Caco-2 (cell line): ENCODE data around the gene ATXN7L2. TPM values are rescaled to one million over a fixed set of nuclear protein-coding genes. Genes with fewer than 3 reads are reported as not detected.

Experiments used
- BruUV-seq: library from RNA; stranded (reverse); fragments of 400-500 nt; replicated peaks from 2 replicates; lab custom pipeline; 2021; lab: Mats Ljungman, UMichigan
- CTCF ChIA-PET: fragments of 300-600 bp; sonication (Branson Sonifier 250); formaldehyde crosslinking; loops from one replicate; lab custom pipeline; 2022; ENCODE audit warnings: antibody characterized with exemption; lab: Charles Lee
- POLR2A ChIA-PET: fragments of 300-600 bp; sonication (Branson Sonifier 250); formaldehyde crosslinking; loops from one replicate; lab custom pipeline; 2022; ENCODE audit warnings: antibody characterized with exemption; lab: Charles Lee
- DNase-seq, 2 experiments: peaks; one replicate each; pipeline versions ENCODE4 v3.0.0 to v3.0.0-alpha.2; 2020 to 2022
- H3K27me3 ChIP-seq: replicated peaks from 2 replicates; pipeline ENCODE4 v1.6.0; 2011; ENCODE audit warnings: low read length; ENCODE audit not compliant: control insufficient read depth, insufficient read depth
- H3K36me3 ChIP-seq: 2 replicates; pipeline ENCODE4 v1.5.1; 2011; ENCODE audit warnings: low read length; ENCODE audit not compliant: control insufficient read depth, insufficient read depth
- H3K4me1 ChIP-seq: fragments of 250-450 bp; sonication (Bioruptor Pico); 2 replicates; pipeline ENCODE4 v1.5.1; 2020; ENCODE audit warnings: mild to moderate bottlenecking
- H3K4me3 ChIP-seq: 2 replicates; pipeline ENCODE4 v1.5.1; 2011; ENCODE audit warnings: low read depth, mild to moderate bottlenecking, control low read depth, low read length
- H3K9me3 ChIP-seq: fragments of 250-450 bp; sonication (Bioruptor Pico); 2 replicates; pipeline ENCODE4 v1.5.1; 2020; ENCODE audit warnings: mild to moderate bottlenecking, moderate library complexity
- H3K27ac Mint-ChIP-seq: one replicate; pipeline ENCODE4 v1.8.0; 2022; ENCODE audit warnings: mixed read lengths; ENCODE audit not compliant: unreplicated experiment
- H3K27me3 Mint-ChIP-seq: one replicate; pipeline ENCODE4 v1.8.0; 2022; ENCODE audit warnings: mixed read lengths; ENCODE audit not compliant: insufficient read depth, unreplicated experiment
- H3K36me3 Mint-ChIP-seq: one replicate; pipeline ENCODE4 v1.8.0; 2022; ENCODE audit warnings: mild to moderate bottlenecking, mixed read lengths; ENCODE audit not compliant: insufficient read depth, unreplicated experiment
- H3K4me1 Mint-ChIP-seq: one replicate; pipeline ENCODE4 v1.8.0; 2022; ENCODE audit warnings: low read depth, mixed read lengths; ENCODE audit not compliant: unreplicated experiment
- H3K4me3 Mint-ChIP-seq: one replicate; pipeline ENCODE4 v1.8.0; 2022; ENCODE audit warnings: mild to moderate bottlenecking, moderate library complexity, mixed read lengths; ENCODE audit not compliant: unreplicated experiment
- H3K9me3 Mint-ChIP-seq: one replicate; pipeline ENCODE4 v1.8.0; 2022; ENCODE audit warnings: mixed read lengths; ENCODE audit not compliant: unreplicated experiment
- intact Hi-C: fragments of 100-400 bp; cut with micrococcal nuclease; formaldehyde crosslinking; loops from one replicate; pipeline ENCODE4 v1.10.0; 2022; ENCODE audit not compliant: unreplicated experiment
- total RNA-seq: library from RNA; stranded (reverse); gene quantifications from 2 replicates; pipeline ENCODE4 v1.2.3, GENCODE V29; 2022
- TF ChIP-seq, protein P1 (sequence below), 2 experiments: fragments of 200-600 bp in 1 of 2; IDR thresholded peaks; 1 replicate in 1 of 2; 2 replicates in 1 of 2; pipeline versions ENCODE4 v1.5.1 to v1.8.0; 2011 to 2022; ENCODE audit warnings: antibody characterized with exemption in 1 of 2, control low read depth in 1 of 2, inconsistent platforms in 1 of 2, low read depth in 1 of 2, low read length in 1 of 2, mild to moderate bottlenecking in 1 of 2, moderate library complexity in 1 of 2; ENCODE audit not compliant: insufficient read depth in 1 of 2, severe bottlenecking in 1 of 2, unreplicated experiment in 1 of 2

ATXN7L2 gene
- total RNA-seq, 1 experiment from 2014 or later, result 4.0 TPM

DNA sequence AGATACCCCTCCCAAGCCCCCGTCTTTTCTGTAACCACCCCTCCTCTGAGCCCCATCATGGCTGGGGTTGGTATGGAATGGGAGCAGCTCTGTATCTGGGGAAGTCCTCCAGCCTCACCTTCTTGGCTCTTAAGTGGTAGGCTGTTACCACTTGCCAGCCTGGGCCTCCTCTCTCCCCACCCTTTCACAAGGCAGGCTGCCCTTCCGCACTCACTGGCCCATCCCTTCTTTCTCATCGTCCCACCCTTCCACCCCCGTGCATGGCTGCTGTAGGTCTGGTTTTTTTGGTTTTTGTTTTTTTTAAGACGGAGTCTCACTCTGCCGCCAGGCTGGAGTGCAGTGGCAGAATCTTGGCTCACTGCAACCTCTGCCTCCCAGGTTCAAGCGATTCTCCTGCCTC is 15.4 kb downstream of the ATXN7L2 start:
- Mint-ChIP-seq H3K9me3 (no peaks in the 10 kb centered on the region), H3K4me1 (no peaks in the 10 kb centered on the region), H3K27ac (no peak overlapping the region), H3K27me3 (no peaks in the 10 kb centered on the region), H3K4me3 (no peak overlapping the region), H3K36me3 (peaks cover 4% of the 10 kb centered on the region)
- ChIA-PET CTCF (interaction anchor here (1.0 to 11.6 kb wide), 2 partner anchors 9 to 32 kb away, joined by 3 to 131 read pairs; no protein-coding TSS in a partner anchor), POLR2A (no interaction called here)
- no peaks in the 10 kb centered on the region for H3K36me3 ChIP-seq
- H3K9me3 ChIP-seq, result no peaks in the 10 kb centered on the region
- intact Hi-C loops, result no loop called here
- H3K27me3 ChIP-seq, result no peaks in the 10 kb centered on the region
- no peak overlapping the region for H3K4me3 ChIP-seq
- H3K4me1 ChIP-seq, result no peaks in the 10 kb centered on the region
- no peak for DNase-seq
- no TSS peak for BruUV-seq
- TF ChIP-seq, protein P1, sequence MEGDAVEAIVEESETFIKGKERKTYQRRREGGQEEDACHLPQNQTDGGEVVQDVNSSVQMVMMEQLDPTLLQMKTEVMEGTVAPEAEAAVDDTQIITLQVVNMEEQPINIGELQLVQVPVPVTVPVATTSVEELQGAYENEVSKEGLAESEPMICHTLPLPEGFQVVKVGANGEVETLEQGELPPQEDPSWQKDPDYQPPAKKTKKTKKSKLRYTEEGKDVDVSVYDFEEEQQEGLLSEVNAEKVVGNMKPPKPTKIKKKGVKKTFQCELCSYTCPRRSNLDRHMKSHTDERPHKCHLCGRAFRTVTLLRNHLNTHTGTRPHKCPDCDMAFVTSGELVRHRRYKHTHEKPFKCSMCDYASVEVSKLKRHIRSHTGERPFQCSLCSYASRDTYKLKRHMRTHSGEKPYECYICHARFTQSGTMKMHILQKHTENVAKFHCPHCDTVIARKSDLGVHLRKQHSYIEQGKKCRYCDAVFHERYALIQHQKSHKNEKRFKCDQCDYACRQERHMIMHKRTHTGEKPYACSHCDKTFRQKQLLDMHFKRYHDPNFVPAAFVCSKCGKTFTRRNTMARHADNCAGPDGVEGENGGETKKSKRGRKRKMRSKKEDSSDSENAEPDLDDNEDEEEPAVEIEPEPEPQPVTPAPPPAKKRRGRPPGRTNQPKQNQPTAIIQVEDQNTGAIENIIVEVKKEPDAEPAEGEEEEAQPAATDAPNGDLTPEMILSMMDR (IDR thresholded peaks at IDR 0.05; ENCODE audit: insufficient read depth in 1 of 2, low read depth in 1 of 2, low read length in 1 of 2, severe bottlenecking in 1 of 2, unreplicated experiment in 1 of 2), result no peak

DNA sequence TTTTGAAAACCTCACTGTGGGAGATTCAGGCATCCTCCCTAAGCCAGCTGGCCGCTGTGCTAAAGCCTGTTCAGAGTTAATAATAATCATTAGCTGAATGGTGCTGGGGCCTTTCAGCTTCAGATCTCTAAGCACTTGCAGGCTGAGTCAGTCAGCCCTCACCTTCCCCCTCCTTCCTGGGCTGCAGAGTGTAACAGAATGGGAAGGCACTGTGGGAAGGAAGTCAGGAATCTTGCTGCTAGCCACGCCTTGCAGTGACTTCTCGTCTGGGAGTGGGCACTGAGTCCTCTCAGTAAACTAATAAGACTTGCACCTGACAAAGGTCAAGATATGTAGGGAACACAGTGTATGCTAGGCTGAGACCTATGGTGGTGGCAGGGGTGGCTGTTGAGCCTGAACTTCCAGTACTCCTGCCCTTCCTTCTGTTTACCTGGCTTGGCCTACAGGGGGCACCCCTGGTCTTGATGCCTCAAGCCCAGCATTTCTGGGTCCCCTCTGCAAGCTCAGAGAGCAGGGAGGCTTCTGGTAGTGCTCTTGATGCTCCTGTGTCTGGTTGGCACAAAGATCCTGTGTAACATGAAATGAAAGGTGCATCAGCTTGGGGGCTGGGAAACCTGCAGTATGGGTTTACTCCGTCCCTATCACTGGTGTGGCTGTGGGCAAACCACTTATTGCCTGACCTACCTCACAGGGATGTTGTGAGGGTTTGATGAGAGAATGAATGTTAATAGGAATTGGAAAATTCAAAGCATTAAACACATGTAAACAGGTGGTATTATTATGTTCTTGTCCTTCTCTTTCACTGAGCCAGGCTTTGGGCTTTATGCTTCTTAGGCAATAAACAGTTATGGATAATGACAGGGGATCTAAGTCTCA is 16.2 kb downstream of the ATXN7L2 start:
- Histone ChIP-seq H3K4me1 (no peaks in the 10 kb centered on the region), H3K4me3 (no peak overlapping the region), H3K36me3 (no peaks in the 10 kb centered on the region), H3K27me3 (no peaks in the 10 kb centered on the region), H3K9me3 (no peaks in the 10 kb centered on the region)
- Mint-ChIP-seq H3K27ac (no peak overlapping the region), H3K36me3 (no peaks in the 10 kb centered on the region), H3K27me3 (no peaks in the 10 kb centered on the region), H3K4me3 (no peak overlapping the region), H3K9me3 (no peaks in the 10 kb centered on the region), H3K4me1 (no peaks in the 10 kb centered on the region)
- peak; percentile 56 to 59 for DNase-seq
- TF ChIP-seq, protein P1 (IDR thresholded peaks at IDR 0.05; ENCODE audit: insufficient read depth in 1 of 2, low read depth in 1 of 2, low read length in 1 of 2, severe bottlenecking in 1 of 2, unreplicated experiment in 1 of 2), result peak; percentile 7 to 30
- ChIA-PET CTCF (interaction anchor here (1.0 to 11.6 kb wide), 3 partner anchors 9 to 31 kb away, joined by 3 to 131 read pairs (median 3); partner anchors contain the start of gene AMIGO1), POLR2A (no interaction called here)
- intact Hi-C loops, result no loop called here
- no TSS peak for BruUV-seq

DNA sequence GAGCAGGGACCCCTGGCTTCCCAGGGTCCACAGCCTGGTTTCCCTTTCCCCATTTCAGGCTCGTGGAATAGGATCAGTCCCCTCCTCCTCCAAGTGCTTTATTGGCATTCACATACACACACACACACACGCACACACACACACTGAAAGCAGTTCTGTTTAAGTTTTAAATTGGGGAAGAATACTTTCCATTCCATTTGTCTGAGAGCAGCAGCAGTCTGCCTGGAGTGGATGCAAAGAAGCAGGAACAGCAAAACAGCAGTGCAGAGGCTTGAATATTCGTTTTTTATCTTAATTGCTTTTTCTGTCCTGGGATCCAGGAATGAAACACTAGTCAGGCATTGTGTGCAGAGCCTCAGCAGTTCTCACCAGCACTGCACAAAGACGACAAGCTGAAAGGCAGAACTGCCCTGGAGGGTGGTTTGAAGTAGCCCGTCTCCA is 17.3 kb downstream of the ATXN7L2 start:
- CTCF ChIA-PET, result no interaction called here
- Histone ChIP-seq H3K9me3 (no peaks in the 10 kb centered on the region), H3K27me3 (no peaks in the 10 kb centered on the region), H3K4me1 (no peaks in the 10 kb centered on the region), H3K36me3 (no peaks in the 10 kb centered on the region), H3K4me3 (no peak overlapping the region)
- H3K27me3 Mint-ChIP-seq, result no peaks in the 10 kb centered on the region
- TF ChIP-seq, protein P1 (IDR thresholded peaks at IDR 0.05; ENCODE audit: insufficient read depth in 1 of 2, low read depth in 1 of 2, low read length in 1 of 2, severe bottlenecking in 1 of 2, unreplicated experiment in 1 of 2), result no peak
- H3K4me1 Mint-ChIP-seq, result no peaks in the 10 kb centered on the region
- BruUV-seq, result no TSS peak
- intact Hi-C loops, result no loop called here
- no peak overlapping the region for H3K4me3 Mint-ChIP-seq
- H3K9me3 Mint-ChIP-seq, result no peaks in the 10 kb centered on the region
- DNase-seq, result no peak
- POLR2A ChIA-PET, result no interaction called here
- no peak overlapping the region for H3K27ac Mint-ChIP-seq
- H3K36me3 Mint-ChIP-seq, result no peaks in the 10 kb centered on the region
